Stimulated activated CD8-positive, alpha-beta memory T cell treated with anti-CD3 and anti-CD28 coated beads, Interleukin-4, amount 100 ng/mL, for 48 hours (primary cell): Measurements from ENCODE around the gene DISP3.

Experiments
- DNase-seq: peaks from one replicate; pipeline ENCODE4 v3.0.0-alpha.2; 2020

The DISP3 gene

DNA sequence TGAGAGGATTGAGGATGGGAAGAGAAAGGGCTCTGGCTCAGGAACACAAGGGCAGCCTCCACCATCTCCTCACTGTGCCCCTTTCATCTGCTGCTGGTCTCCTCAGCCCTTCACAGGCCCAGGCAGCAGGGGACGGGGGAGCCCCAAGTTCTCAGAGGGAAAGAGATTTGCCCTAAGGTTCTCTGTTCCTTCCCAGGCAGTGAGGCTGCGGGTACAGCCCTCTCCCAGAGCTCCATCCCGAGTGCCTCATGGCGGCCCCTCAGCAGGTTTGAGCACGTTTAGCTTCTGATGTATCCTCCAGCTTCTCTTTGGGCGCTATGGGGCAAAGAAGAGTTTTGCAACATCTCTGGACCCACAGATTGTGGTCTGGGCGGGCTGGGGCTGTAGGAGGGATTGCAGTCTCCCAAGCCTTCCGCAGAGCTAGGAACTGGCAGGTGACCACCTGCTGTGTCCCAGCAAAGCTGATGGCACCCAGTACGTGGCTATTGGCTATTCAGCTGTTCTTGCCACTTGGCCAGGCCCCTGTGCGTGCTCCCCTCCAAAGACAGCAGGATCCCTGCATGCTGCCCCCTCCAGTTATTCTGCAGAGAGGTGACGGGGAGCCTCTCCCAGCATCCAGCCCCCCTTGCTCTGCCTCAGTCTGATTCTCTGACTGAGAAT is 10.1 kb downstream of the DISP3 start:
- DNase-seq, result no peak

DNA sequence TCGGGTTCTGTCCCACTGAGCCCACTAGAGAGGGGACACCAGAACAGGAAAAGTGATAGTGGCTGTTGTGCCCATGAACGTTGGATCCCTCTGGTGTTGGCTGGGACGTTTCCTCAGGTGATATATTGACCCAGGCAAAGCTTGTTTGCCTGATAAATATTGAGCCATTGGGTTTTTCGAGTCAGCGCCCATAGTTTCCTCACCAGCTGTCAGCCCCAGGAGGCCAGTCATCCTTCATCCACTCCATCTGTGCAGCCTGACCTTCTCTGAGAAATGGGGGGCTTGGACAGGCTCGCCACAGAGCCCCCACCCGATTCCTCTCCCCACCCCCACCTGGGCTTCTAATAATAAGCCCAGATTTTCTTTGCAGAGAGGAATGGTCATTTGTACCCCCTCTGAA is 13.3 kb downstream of the DISP3 start:
- no peak for DNase-seq

DNA sequence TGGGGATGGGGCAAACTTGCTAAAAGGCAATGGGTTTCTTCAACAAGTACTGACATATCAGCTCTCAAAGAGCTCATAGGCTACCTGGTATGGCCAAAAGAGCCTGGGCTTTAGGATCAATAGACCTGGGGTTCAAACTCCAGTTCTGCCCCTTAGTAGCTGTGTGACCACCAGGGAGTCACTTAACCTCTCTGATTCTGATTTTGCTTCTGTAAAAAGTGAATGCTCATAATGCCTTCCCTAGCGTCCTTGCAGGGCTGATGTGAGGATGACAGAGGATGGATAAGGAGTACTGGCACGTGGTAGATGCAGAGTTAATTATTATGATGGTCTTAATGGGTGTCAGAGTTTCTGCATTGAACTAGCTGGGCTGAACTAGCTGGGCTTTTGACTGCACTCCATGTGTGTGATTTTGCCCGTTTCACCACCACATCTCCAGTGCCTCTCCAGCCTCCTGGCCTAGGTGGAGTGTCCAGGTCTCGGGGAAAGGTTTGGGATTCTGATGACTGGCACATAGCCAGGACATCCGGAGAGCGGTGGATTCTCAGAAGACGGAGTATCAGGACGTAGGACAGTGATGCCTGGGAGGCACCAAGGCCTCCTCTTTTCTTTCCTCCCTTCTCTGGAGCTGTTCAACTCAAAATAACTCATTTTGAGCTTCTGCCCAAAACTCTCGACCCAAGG is 15.2 kb downstream of the DISP3 start:
- no peak for DNase-seq

DNA sequence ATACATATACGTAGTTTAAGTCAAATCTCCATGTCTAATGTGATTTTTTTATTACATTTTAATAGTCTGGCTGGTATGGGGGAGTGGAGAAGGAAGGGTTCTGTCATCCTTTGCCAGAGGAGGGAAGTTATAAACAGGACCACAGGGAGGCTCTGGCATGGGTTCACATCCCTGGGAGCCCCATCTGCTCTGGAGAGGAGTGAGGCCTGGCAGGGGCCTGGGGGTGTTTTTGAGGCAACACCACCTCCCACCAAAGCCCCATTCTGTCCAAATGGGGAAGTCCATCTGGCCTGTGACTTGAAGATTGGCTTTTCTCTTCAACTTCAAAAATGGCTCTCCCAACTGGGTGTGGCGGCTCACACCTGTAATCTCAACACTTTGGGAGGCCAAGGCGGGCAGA is 15.8 kb downstream of the DISP3 start:
- DNase-seq, result no peak

DNA sequence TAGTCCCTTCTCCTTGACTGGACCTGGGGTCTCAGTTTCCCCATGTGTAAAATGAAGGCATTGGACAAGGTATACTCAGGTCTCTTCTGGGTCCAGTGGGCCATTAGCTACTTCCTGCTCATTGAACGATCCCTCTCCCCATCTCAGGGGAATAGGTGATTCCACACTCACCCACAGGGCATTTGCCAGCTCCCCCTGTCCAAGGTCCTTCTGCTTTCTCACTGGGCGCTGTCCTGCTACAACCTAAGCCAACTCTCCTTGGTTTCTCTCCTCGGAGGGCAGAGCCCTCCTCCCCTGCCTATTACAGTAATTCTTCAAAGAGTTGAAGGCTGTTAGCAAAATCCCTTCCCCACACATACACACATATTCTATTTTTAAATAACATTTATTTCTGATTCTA is 16.6 kb downstream of the DISP3 start:
- no peak for DNase-seq

DNA sequence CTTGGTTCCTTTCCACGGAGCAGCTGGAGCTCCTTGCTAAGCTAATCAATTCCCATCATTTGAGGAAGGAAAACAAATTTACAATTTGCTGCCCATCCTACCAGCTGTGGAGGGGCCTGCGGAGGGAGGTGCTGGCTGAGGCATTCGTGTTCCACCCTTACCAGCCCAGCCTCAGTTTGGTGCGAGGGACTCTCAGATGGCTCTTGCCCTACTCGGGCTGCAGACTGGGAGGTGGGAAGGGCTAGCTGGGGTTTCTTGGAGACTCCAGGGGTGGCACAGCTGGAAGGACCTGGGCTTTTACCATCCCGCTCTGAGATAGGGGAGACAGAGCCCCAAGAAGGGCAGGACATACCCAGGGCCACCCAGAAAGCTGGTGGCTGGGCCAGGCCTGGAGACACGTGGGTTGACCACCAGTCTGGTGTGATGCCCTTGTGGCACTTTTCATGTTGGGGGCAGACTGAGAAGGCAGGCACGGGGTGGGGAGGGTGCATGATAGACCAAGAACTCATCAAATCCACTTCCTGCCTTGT is 17.7 kb downstream of the DISP3 start:
- no peak for DNase-seq

DNA sequence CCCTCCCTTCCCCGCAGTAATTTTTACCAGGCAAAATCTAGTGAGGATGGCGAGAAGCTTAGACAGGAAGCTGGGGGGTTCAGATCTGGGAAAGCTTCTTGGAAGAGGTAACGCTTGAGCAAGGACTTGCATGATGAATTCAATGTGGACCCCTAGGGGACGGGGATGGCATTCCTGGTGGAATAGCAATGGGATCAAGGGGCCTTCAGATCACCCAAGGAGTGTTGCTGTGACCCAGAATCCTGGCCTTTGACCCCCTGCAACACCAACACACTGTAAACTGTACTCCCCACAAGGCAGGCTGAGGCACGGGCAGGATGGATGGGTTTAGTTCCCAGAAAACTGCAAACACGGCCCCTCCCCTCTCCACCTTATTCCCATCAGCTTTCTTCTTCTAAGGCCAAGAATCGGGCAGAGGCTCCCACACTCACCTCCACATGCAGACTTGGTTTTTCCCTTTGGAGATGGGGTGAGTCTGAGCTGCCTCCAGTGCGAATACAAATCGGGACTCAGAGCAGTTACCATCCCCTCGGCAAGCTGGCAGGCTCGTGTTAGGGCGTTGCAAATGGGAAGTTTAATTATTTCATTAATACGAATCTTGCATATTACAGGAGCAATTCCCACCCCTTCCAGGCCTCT is 20.1 kb downstream of the DISP3 start:
- no peak for DNase-seq

DNA sequence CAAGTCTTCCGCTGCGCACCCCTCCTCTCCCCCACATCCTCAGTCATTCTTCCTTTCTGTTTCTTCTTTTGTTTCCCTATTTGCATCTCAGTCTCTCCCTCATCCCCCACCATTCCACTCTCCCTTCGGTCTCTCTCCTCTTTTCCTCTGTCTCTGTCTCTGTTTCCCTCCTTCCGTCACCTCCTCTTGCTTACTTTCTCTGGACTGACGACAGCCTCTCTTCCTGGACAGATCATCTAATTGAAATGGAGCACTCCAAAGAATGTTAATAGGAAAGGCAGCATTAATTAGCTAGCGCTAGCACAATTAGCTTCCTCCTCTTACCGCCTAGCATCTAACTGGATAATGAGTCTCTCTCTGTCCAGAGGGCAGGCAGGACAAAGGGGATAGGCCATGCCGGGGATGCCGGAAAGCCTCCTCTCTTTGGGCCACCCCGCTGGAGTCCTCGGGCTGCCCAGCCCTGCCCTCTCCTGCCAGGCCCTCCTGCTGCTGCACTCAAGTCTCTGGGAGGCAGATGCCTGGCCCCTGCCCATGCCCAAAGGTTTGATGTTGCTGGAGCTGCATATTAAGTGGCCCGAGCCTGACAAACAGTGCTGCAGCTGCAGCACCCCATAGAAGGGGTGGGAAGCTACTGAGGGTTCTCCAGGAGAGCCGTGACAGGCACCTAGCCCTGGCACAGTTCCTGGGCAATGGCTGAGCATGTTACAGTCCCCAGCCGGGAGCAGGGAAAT is 20.8 kb downstream of the DISP3 start:
- no peak for DNase-seq

DNA sequence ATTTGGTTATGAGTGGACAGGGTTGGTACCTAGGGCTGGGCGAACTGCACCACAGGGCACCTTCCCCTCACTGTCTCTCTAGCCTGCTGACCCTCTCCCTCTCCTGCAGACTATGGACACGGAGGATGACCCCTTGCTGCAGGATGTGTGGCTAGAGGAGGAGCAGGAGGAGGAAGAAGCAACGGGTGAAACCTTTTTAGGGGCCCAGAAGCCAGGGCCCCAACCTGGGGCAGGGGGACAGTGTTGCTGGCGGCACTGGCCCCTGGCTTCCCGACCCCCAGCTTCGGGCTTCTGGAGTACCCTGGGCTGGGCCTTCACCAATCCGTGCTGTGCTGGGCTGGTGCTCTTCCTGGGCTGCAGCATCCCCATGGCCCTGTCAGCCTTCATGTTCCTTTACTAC is 21.9 kb downstream of the DISP3 start:
- no peak for DNase-seq

DNA sequence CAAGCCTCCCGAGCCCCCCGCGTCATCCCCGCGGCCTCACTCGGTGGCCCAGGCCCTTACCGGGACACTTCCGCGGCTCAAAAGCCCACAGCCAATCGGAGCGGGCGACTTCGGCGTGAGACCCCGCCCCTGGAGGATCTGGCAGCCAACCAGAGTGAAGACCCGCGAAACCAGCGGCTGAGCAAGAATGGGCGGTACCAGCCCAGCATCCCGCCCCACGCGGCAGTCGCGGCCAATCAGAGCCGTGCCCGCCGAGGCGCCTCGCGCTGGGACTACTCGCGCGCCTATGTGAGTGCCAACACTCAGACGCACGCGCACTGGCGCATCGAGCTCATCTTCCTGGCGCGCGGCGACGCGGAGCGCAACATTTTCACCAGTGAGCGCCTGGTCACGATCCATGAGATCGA is 22.5 kb downstream of the DISP3 start:
- DNase-seq, result no peak

DNA sequence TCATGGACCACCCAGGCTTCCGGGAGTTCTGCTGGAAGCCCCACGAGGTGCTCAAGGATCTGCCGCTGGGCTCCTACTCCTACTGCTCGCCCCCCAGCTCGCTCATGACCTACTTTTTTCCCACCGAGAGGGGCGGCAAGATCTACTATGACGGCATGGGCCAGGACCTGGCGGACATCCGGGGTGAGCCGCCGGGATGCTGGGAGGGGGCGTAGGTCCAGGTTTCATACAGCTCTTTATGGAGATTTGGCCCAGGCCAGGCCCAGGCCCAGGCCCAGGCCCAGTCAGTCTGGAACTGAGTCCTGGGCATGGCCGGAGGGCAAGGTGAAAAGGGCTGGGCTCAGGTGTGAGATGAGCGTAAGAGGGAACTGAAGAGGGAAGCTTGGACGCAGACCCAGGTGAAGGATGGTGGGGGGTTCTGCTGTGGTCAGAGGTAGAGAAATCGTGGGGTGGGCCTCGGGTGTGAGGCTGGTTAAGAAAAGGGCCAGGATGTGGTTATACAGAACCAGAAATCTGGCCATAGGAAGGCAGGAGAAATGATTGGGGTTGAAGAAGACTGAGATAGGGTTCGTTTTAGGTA is 23.0 kb downstream of the DISP3 start:
- no peak for DNase-seq

DNA sequence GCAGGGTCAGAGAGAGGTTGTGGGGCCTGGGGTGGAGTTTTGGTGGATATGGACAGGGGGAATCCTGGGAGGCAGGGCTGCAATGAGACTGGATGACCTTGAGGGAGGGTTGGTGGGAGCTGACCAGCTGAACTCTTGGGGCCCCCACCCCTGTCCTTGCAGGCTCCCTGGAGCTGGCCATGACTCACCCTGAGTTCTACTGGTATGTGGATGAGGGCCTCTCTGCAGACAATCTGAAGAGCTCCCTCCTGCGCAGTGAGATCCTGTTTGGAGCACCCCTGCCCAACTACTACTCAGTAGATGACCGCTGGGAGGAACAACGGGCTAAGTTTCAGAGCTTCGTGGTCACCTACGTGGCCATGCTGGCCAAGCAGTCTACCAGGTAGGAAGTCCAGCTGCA is 23.6 kb downstream of the DISP3 start:
- no peak for DNase-seq

DNA sequence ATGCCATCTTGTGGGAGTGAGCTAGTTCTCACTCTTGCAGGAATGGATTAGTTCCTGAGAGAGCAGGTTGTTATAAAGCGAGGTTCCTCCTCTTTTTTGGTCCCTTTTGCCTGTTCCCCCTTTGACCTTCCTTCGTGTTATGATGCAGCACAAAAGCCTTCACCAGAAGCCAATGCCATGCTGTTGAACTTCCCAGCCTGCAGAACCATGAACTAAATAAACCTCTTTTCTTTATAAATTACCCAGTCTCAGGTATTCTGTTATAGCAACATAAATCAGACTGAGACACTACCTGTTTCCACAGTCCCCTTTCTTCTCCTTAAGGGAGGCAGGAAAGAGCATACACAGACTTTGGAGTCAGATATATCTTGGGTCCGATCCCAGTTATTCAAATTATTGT is 25.6 kb downstream of the DISP3 start:
- DNase-seq, result no peak

DNA sequence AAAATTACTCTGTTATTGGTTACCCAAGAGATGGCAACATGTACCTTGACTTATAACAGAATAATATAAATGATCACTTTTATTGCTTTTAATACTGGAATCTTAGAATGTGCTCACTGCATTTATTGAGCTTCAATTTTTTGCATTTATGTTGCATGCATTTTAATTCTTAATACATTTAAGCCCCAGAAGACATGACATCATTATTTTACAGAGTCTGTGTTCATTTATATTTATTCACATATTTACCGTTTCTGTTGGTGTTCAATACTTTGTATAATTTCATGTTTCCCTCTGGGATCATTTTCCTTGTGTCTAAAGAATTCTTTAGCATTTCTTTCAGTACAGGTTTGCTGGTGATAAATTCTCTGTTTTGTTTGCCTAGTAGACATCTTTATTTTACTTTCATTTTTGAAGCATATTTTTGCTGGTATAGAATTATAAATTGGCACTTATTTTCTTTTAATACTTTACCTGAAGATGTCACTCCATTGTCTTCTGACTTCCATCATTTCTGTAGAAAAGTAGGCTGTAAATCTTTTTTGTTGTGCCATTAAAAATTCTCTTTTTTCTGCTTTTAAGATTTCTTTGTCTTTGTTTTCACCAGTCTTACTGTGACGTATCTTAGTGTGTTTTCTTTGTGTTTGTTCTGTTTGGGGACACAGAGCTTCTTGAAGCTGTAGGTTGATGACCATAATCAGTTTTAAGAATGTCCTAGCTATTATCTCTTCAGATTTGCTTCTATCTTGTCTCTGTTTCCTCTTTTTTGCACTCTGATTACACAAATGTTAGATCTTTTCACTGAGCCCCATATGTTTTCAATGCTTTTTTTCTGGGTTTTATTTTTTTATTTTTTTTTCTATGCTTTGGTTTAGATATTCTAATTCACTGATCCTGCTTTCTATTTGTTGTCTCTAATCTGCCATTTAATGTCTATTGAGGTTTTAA is 26.9 kb downstream of the DISP3 start:
- DNase-seq, result no peak

DNA sequence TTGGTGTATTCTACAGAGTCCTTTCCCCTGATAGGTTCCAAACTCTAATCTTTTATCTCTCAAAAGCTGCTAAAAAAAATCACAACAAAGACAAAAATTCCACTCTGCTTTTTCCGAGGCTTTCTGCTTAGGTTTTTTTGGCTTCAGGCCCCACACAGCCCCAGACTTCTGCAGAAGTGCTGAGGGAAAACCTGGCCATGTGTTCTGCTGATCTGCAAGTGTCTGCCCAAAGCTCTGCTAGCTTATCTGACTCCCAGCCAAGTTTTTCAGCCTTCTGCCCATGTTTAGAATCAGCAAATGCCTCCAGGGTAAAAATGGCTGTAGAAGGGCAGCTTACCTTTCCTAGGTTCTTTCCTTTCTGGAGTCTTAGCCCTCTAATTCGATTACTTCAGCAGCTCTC is 28.4 kb downstream of the DISP3 start:
- no peak for DNase-seq

DNA sequence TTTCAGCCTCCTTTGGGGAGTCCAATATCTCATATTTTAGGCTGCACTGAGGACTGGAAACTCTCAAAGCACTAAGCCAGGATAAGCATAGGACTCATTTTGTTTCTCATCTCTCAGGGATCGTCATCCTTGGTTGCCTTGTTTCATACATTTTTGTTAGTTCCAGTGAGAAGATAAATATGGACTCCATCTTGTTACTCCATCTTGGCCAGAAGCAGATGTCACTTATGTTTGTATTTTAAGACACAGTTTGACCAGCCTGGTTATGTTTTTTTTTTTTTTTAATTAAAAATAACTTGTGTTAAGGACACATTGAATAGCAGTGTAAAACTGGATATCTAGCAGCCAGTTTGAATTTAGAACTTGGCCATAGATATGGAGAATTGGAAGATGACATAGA is 34.7 kb downstream of the DISP3 start:
- DNase-seq, result no peak

DNA sequence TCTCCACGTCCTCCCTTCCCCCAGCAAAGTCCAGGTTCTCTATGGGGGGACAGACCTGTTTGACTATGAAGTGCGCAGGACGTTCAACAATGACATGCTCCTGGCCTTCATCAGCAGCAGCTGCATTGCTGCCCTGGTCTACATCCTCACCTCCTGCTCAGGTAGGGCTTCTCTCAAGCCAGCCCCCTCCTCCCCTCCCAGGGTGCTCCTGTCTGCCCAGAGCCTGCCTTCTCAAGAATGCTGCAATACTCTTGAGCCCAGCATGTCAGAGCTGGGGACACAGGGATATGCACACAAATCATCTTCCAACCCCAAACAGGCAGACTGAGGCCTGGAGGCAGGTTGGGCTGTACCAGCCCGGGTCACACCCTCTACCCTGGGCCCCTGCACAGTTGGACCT is 35.4 kb downstream of the DISP3 start:
- no peak for DNase-seq

DNA sequence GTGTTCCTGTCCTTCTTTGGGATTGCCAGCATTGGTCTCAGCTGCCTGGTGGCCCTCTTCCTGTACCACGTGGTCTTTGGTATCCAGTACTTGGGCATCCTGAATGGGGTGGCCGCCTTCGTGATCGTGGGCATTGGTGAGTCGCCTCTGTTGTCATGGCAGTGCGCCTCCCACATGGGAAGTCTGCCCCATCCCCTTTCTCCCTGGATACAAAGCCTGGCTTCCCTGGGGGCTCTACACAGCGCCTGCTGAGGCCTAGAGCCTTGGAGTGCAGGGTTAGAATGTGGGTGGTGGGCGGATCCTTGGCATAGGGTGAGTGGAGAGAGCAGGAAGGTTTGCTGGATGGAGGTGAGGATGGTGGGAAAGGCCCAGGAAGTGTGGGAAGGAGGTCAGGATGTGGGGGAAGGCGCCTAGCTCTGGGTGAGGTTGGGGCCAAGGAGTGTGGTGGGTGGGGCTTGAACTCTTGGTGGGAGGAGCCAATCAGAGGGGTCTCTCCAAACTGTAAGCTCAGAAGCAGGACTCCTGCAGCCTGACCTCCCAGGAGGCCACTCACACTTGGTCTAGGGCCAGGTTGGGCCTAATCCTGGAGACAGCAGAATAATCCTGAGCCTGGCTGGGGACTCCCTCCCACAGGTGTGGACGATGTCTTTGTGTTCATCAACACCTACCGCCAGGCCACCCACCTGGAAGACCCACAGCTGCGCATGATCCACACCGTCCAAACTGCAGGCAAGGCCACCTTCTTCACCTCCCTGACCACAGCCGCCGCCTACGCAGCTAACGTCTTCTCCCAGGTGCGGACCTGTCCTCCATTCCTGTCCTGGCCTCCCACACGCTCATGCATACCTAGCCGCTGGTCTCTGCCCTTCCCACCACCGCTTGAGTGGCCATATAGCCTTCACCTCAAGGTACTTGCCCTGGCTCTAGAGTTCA is 36.7 kb downstream of the DISP3 start:
- DNase-seq, result no peak

DNA sequence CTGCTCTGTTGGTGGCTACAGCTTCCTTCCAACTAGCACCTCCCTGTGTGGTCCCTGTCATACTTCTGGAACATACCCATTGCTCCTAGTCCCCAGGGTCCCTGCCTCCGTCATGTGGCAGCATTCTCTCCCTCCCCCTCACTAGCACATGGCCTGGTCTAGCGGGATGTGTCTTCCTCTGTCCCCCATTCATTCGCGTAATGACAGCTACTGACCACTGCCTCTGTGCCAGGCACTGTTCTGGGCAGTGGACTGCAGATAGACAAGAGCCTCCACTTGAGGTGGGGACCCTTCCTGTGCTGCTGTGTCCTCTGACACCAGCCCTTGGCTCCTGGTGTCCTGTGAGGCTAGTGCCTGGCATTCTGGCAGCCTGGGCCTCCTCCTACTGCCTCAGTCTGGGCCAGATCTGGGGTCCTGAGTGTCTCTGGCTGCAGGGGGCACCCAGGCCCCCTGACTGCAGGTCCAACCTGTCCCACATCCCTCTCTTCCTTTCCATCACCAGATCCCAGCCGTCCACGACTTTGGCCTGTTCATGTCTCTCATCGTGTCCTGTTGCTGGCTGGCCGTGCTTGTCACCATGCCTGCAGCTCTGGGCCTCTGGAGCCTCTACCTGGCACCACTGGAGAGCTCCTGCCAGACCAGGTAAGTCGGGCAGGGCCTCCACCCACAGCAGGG is 38.1 kb downstream of the DISP3 start:
- DNase-seq, result no peak

DNA sequence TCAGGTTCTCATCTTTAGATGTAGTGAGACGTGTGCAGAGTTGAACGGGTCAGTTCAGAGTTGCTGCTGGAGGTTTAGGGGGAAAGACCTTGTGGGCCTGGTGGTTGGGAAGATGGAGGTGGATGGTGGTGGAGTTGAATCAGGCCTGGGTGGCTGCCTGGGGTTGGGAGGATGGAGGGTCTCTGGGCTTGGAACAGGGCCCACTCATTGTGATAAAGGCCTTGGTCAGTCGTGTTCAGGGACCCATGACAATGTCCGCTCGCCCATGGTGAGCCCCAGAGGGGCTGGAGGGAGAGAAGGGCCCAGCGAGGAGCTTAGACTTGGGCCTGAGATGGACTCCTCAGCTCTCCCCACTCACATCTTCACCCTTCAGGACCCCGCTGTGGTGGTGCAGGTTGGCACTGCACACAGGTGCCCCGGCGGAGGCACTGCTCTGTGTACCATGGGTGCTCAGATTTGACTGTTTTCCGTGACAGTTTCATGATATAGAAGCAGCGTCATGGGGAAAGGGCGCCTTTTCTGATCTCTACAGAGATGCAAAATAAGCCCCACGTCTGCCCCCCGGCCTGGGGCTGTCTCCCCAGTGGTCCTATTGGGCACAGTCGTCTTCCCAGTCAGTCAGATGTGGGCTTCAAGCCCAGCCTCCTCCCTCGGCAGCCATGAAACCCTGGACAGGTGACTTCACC is 39.2 kb downstream of the DISP3 start:
- DNase-seq, result no peak
